HepG2 (cell line): ENCODE data around the gene CDK6. TPM values are rescaled to one million over a fixed set of nuclear protein-coding genes. Genes with fewer than 3 reads are reported as not detected.

ENCODE experiments used
- ATAC-seq: fragments of 200-7000 bp; cut with Tn5 transposase; 3 replicates; pipeline ENCODE4 v1.9.1; 2020; ENCODE audit warnings: mild to moderate bottlenecking, moderate library complexity
- BruUV-seq: library from RNA; stranded (reverse); fragments of 400-500 nt; replicated peaks from 2 replicates; lab custom pipeline; 2021; lab: Mats Ljungman, UMichigan
- CTCF ChIA-PET: fragments of 300-600 bp; formaldehyde crosslinking; extraction: SDS; loops from one replicate; lab custom pipeline; 2021; ENCODE audit warnings: low total read pairs, inconsistent platforms, low intra/inter-chr PET ratio; lab: Yijun Ruan, JAX
- POLR2A ChIA-PET: fragments of 350-600 bp; sonication (Branson Sonifier 250); formaldehyde crosslinking; loops from one replicate; lab custom pipeline; 2020; ENCODE audit warnings: antibody characterized with exemption, inconsistent platforms; lab: Yijun Ruan, JAX
- DNase-seq: peaks from one replicate; pipeline ENCODE4 v3.0.0-alpha.2; 2015; ENCODE audit warnings: low spot score
- FAIRE-seq: peaks from 3 replicates; lab custom pipeline; 2011; peaks lifted over from hg19 to GRCh38; lab: Jason Lieb, UNC
- H2AFZ ChIP-seq: one replicate; pipeline ENCODE4 v1.6.1; 2011; ENCODE audit warnings: low read length, inconsistent platforms
- H3K27ac ChIP-seq: fragments of 300-600 bp; 3 replicates; pipeline ENCODE4 v1.8.0; 2011; ENCODE audit warnings: mixed run types, mild to moderate bottlenecking, mixed read lengths, low read length, inconsistent platforms; ENCODE audit not compliant: insufficient read depth; ENCODE audit errors: extremely low read length
- H3K27me3 ChIP-seq, 2 experiments: fragments of 200-600 bp in 1 of 2; 2 replicates in 1 of 2; 3 replicates in 1 of 2; pipeline versions ENCODE4 v1.6.0 to v1.8.0; 2011; ENCODE audit warnings: low read length in 2 of 2, mild to moderate bottlenecking in 2 of 2, moderate library complexity in 2 of 2, inconsistent platforms in 1 of 2; ENCODE audit not compliant: insufficient read depth in 2 of 2, control insufficient read depth in 1 of 2
- H3K36me3 ChIP-seq, 2 experiments: fragments of 200-600 bp in 1 of 2; replicated peaks in 1 of 2; 2 replicates in 1 of 2; 3 replicates in 1 of 2; pipeline versions ENCODE4 v1.5.1 to v1.8.0; 2011; ENCODE audit warnings: low read length in 2 of 2, inconsistent platforms in 1 of 2; ENCODE audit not compliant: insufficient read depth in 2 of 2, control insufficient read depth in 1 of 2
- H3K4me1 ChIP-seq: 2 replicates; pipeline ENCODE4 v1.5.1; 2012; ENCODE audit warnings: low read length, inconsistent platforms; ENCODE audit not compliant: insufficient read depth
- H3K4me2 ChIP-seq: 2 replicates; pipeline ENCODE4 v1.6.0; 2011; ENCODE audit warnings: low read depth, low read length, inconsistent platforms
- H3K4me3 ChIP-seq, 3 experiments: fragments of 200-600 bp in 1 of 3; sonication (generic), shearing (Covaris generic) in 1 of 3; replicated peaks in 1 of 3; 2 replicates each; pipeline ENCODE4 v1.5.1; 2011 to 2016; ENCODE audit warnings: low read length in 3 of 3, inconsistent platforms in 2 of 3, low read depth in 2 of 3, mild to moderate bottlenecking in 2 of 3, control low read depth in 1 of 3, mixed read lengths in 1 of 3; ENCODE audit not compliant: insufficient read depth in 1 of 3
- H3K79me2 ChIP-seq: one replicate; pipeline ENCODE4 v1.6.1; 2011; ENCODE audit warnings: low read length, inconsistent platforms; ENCODE audit not compliant: insufficient read depth
- H3K9ac ChIP-seq: 2 replicates; pipeline ENCODE4 v1.6.0; 2011; ENCODE audit warnings: mild to moderate bottlenecking, low read depth, low read length, inconsistent platforms; ENCODE audit not compliant: insufficient read depth
- H3K9me3 ChIP-seq: 2 replicates; pipeline ENCODE4 v1.5.1; 2012; ENCODE audit warnings: mild to moderate bottlenecking, low read length
- H4K20me1 ChIP-seq: 2 replicates; pipeline ENCODE4 v1.6.0; 2011; ENCODE audit warnings: inconsistent platforms, mild to moderate bottlenecking, low read length, moderate library complexity; ENCODE audit not compliant: insufficient read depth
- CEBPB ChIP-seq: IDR thresholded peaks from 2 replicates; pipeline ENCODE4 v1.6.1; 2011; ENCODE audit warnings: low read depth, low read length, improper control_type of control experiment, borderline replicate concordance
- JUN ChIP-seq: sonication (generic); formaldehyde crosslinking; IDR thresholded peaks from 2 replicates; pipeline ENCODE4 v1.4.0; 2020; ENCODE audit warnings: mild to moderate bottlenecking, missing genetic modification reagents
- KLF16 ChIP-seq, 2 experiments: sonication (generic) in 1 of 2; formaldehyde crosslinking in 1 of 2; IDR thresholded peaks; 2 replicates each; pipeline versions ENCODE4 v1.6.1 to v1.8.0; 2016 to 2023; ENCODE audit warnings: missing genetic modification reagents in 2 of 2, missing compliant biosample characterization in 1 of 2
- TEAD3 ChIP-seq: optimal IDR thresholded peaks from 2 replicates; pipeline ENCODE3; 2016; ENCODE audit warnings: borderline replicate concordance
- WGBS: methylation state at CpG from one replicate; pipeline ENCODE4 v1.1.6; 2017; ENCODE audit warnings: low lambda C conversion rate; 5-methylcytosine and 5-hydroxymethylcytosine counted together
- in situ Hi-C: cut with HindIII; loops from 2 replicates; pipeline ENCODE4 v1.10.0; 2017; ENCODE audit warnings: low pct_unique_long_range_greater_than_20kb; ENCODE audit not compliant: extremely low pct_ligation_motif_present
- intact Hi-C: fragments of 100-400 bp; cut with micrococcal nuclease; formaldehyde crosslinking; loops from one replicate; pipeline ENCODE4 v1.10.0; 2022; ENCODE audit not compliant: unreplicated experiment
- polyA plus RNA-seq, 8 experiments: library from polyadenylated mRNA; depleted of rRNA in 3 of 8; stranded (reverse) in 7 of 8; unstranded in 1 of 8; fragments of >200 nt; fragmentation: Illumina TruSeq in 4 of 8; extraction: Trizol in 4 of 8; gene quantifications; 2 replicates each; pipeline versions ENCODE4 v1.2.1 to v1.2.3, GENCODE V29; 2011 to 2016; ENCODE audit warnings: low read depth in 4 of 8, missing spikeins in 1 of 8, mixed read lengths in 1 of 8; ENCODE audit not compliant: insufficient read depth in 1 of 8
- total RNA-seq, 5 experiments: library from RNA; depleted of rRNA; stranded (reverse); fragments of >200 nt; fragmentation: Illumina TruSeq; extraction: Trizol; gene quantifications; 2 replicates each; pipeline ENCODE4 v1.2.3, GENCODE V29; 2016; ENCODE audit warnings: low read depth in 1 of 5

Gene CDK6
- total and polyA plus RNA-seq, 2 of the 13 experiments (the other 11 are each of a cell fraction or from before 2014, with no cell fraction given): 34.6 to 90.8 TPM

DNA sequence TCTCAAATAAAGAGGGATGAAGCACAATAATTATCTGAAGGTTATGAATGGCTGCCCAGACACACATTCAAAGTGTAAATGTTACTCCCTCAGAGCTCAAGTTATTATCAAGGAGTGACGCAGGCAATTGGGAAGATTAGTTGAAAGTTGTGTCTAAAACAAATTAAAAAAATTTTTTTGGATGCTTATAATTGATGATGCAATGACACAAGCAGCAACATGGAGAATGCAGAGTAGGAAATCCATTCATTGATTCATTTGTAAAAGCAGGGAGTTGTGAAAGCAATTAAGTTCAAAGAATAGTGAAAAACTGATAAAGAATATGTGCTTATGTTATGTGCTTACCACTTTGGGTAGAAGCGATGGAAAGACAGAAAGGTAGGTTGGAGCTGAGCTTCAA, 120.4 kb downstream of the CDK6 start:
- in situ Hi-C loops (no loop called here), intact Hi-C loops (no loop called here)
- Histone ChIP-seq H4K20me1 (no peaks in the 10 kb centered on the region), H3K9me3 (no peaks in the 10 kb centered on the region), H3K36me3 (peaks cover 13 to 40% of the 10 kb centered on the region in 2 experiments), H3K79me2 (peaks cover 23% of the 10 kb centered on the region), H3K9ac (no peak overlapping the region), H3K4me1 (peaks cover 27% of the 10 kb centered on the region), H3K27me3 (no peaks in the 10 kb centered on the region), H3K4me2 (no peak overlapping the region), H3K27ac (no peak overlapping the region), H3K4me3 (no peak overlapping the region), H2AFZ (no peak overlapping the region)
- FAIRE-seq (no peak), DNase-seq (no peak), ATAC-seq (no peak)
- ChIA-PET POLR2A (interaction anchor here (1.1 kb wide), 1 partner anchor 18 kb away, joined by 3 read pairs; no protein-coding TSS in a partner anchor), CTCF (no interaction called here)
- 99% methylated on average over 2 of the region's 2 CpGs for WGBS
- peak; percentile 23; the same call in 1 of the 2 replicates for TF ChIP-seq CEBPB
- no peak for TF ChIP-seq JUN (CRISPR knock-in tag)
- BruUV-seq: no TSS peak

DNA sequence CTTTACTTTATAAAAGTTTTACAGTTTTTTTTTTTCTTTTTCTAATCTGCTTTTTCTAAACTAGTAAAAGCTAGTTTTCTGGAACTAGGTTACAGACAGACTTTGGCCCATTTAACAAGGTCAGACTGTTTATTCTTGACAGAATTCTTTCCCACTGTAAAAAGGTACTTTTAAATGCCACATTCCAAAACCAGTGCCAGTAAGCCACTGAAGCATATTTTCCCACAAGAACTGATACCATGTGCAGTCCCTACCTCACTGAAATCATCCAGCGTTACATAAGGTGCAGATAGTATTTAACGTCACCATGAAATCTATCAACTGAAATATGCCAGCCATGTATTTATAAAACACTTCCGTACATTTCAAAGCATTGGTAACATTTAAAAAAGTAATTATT, 121.6 kb downstream of the CDK6 start:
- H3K4me3 ChIP-seq: no peak overlapping the region
- H3K36me3 ChIP-seq: peaks cover 11 to 40% of the 10 kb centered on the region in 2 experiments
- DNase-seq (no peak), ATAC-seq (no peak), FAIRE-seq (no peak)
- H3K9ac ChIP-seq: no peak overlapping the region
- no peaks in the 10 kb centered on the region for H4K20me1 ChIP-seq
- POLR2A ChIA-PET: no interaction called here
- no TSS peak for BruUV-seq
- WGBS: 95% methylated on average over 3 of the region's 3 CpGs
- no peak overlapping the region for H2AFZ ChIP-seq
- TF ChIP-seq KLF16 (CRISPR knock-in tag; IDR thresholded peaks at IDR 0.05): no peak
- peak; percentile 9 for TF ChIP-seq TEAD3 (CRISPR knock-in tag)
- H3K27me3 ChIP-seq: no peaks in the 10 kb centered on the region
- no peak overlapping the region for H3K4me2 ChIP-seq
- H3K79me2 ChIP-seq: peaks cover 28% of the 10 kb centered on the region
- intact Hi-C loops: no loop called here
- peaks cover 27% of the 10 kb centered on the region for H3K4me1 ChIP-seq
- no peaks in the 10 kb centered on the region for H3K9me3 ChIP-seq
- peak overlapping the region; percentile 30 for H3K27ac ChIP-seq
- CTCF ChIA-PET: no interaction called here
- in situ Hi-C loops: no loop called here
